GM21717 (cell line): ENCODE results near the gene JAKMIP1.

Source experiments
- ATAC-seq: cut with Tn5 transposase; IDR thresholded peaks from one replicate; pipeline ENCODE4 v1.9.1; 2021; ENCODE audit warnings: mild to moderate bottlenecking, moderate library complexity; ENCODE audit not compliant: unreplicated experiment

The JAKMIP1 gene

DNA sequence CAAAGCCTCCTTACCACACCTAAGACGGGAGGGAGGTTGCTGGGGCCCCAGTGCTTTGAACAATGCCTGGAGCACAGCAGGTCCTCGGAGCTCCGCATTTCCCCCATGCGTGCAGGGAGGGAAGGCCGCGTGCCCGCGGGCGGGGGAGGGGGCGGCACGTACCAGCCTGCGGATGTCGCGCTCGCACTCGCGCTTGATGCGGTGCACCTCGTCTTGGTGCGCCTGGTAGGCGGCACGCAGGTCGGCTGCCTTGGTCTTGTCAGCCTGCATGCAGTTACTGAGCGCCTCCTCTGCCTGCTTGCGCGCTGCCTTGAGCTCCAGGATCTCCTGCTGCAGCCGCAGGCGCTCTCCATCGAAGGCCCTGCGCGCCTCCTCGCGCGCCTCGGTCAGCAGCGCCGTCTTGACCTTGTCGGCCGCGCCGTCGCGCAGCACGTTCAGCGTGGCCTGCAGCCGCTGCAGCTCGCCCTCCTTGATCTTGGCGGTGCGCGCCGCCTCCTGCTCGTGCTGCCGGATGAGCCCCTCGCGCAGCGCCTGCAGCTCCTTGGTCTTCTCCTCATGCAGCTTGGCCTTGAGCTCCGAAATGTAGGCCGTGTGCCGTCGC lies 94.9 kb downstream of the JAKMIP1 start:
- no peak for ATAC-seq

DNA sequence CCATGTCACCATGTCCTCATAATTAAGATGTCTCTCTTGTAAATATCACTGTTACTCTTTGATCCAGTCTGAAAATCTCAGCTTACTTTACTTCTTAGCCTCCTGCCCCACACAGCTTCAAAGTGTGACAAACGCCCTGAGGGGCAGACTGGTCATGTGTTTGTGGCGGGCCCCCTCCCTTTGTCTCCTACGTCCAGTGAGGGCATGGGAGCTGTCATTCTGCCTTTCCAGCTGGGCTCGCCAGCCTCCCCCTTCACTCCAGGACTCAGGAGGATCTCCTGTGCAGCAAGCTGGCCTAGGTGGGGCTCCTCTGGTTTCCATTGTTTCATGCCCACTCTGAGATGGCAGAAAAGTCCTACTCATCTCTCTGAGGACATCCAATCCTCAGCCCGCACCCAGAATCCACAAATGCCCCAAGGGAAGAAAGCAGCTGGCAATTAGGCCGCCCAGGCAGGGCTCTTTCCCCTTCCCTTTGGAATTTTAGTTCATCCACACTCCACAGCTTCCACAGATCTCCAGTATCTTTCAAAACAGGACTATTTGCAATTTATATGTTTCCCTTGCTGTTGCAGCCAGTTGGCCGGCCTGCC lies 95.7 kb downstream of the JAKMIP1 start:
- ATAC-seq: no peak

DNA sequence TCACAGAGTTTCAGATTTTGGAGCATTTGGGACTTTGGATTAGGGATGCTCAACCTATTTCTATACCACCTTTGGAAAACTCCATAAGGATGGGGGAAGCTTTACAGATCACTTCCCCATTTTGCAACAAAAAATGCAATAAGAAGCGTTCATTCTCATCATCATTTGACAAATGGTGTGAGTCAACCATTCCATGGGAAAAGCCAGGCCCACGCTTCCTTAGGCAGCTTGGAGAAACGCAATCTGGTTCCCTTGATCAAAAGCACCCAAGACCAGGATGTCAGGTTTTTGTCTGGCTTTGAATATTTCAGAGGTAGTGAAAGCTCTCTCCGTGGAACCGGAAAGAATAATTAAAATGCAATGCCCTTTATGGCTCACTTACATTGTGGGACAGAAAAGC lies 102.8 kb downstream of the JAKMIP1 start:
- ATAC-seq: no peak

DNA sequence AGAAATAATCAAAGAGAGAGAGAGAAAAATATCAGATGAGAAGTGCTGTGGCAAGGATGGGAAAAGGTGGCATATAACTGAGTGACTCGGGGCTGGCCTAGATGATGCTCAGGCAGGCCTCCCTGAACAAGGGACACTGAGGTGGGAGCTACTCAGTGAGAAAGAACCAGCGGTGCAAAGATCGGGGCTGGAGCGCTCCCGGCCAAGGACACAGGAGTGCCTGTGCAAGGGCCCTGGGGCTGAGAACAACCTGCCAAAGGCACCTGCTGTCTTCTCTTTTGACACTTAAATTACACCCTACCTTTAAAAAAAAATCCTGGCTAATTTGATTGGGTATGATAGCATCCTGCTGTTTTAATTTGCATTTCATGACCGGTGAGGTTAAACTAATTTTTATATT lies 104.5 kb downstream of the JAKMIP1 start:
- ATAC-seq: no peak

DNA sequence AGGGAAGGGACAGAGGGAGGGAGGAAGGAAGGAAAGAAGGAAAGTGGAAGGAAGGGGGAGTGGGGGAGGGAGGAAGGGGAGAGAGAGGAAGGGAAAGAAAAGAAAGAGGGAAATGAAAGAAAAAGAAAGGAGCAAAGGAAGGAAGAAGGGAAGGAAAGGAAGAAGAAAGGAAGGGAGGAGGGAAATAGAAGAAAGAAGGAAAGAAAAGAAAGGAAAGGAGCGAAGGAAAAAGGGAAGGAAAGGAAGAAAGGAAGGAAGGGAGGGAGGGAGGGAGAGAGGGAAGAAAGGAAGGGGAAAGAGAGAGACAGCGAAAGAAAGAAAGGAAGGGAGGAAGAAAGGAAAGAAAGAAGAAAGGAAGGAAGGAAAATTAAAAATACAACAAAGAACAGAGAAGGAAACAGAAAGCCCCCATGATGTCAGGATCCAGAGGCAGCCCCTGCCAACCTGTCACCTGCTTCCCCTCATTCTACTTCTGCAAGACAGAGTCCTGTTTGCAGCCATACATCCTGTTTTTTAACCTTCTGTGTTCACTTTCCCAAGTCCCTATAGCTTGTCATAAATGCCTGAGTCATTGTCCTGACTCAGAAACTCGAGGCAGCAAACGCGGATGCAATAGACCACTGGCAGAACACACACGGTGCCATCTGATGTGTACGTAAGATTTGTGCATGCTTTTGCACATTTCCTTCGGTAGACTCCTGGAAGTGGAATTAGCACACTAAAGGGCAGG lies 105.2 kb downstream of the JAKMIP1 start:
- no peak for ATAC-seq

DNA sequence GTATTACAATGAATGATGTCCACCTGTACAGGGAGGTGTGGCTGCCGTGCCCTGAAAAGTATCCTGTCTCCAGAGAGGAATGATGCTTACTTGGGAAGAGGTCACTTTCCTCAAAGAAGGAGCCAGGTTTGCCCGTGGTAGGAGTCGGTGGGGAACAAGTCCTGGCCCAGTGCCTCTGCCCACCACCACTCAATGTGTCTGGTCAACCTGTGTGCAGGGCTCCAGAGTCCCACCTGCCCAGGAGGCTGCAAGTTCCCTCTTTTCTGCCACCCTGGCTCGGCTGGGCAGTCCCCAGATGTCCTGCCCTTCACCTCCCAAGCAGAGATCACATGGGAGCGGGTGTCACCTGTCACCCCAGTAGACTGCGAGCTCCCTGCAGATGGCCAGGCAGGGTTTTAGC lies 106.7 kb downstream of the JAKMIP1 start:
- no peak for ATAC-seq

DNA sequence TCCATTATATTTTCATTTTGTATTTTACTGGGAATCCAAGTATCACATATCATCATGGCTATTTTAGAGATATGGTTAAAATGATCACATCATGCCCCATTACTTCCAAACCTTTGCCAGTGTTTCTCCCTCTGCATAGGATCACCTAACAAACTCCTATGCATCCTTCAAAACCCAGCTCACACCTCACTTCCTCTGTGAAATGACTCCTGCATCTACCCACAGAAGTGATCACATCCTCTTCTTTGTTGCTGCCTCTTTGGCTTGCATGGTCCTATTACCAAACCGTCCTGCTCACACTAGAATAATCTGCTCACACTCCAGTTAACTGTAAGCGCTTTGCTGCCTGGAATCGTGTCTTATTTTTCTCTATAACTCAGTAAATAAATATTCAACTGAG lies 107.4 kb downstream of the JAKMIP1 start:
- ATAC-seq: no peak

DNA sequence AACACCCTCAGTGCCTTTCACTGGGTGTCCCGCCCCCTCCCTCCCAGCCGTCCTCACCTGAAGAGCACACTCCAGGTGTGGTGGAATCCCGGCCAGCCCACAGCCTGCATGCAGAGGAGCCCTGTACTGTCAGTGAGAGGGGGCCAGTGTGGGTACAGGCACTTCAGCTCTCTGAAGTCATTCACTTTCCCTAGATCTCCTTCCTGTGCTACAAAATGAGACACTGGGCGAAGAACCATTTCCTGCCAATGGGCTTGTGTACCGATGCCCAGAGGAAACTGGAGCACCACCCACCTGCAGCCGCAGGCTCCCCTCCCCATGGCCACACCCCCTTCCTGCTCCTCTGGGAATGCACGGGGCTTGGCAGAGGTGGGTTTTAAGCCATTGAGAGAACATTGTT lies 108.2 kb downstream of the JAKMIP1 start:
- ATAC-seq: no peak

DNA sequence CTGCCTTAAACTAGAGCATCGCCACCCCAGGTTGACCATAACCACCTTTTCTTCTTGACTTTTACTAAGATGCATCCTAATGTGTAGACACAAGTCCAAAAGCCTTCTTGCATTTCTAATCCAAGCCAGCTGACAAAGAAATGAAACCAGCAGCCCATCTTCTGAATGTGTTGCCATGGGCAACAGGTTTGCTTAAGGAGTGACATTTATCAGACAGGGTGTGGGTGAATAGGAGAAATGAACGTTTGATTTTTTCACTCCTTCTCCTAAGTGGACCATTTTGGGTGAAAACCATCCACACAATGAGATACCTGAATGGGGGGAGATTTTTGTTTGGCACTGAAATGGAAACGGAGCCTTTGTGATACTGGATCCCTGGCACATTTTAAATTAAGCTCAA lies 109.4 kb downstream of the JAKMIP1 start:
- ATAC-seq: no peak

DNA sequence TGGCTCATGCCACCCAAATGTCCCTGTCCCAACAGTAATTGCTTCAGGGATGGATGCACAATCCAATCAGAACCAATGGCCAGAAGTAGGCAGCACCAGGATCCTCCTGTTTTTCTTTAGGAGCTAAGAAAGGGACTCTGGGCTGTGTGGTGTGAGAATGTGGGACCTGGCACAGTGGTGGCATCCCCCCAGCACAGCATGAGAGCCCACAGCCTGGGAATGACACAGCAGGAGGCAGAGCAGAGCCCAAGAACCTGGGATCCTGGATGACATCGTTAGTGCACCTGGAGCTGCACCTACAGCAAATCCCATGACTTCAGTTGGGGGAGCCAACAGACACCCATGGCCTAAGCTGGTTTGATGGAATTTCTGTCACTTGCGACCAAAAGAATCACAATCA lies 111.4 kb downstream of the JAKMIP1 start:
- no peak for ATAC-seq

DNA sequence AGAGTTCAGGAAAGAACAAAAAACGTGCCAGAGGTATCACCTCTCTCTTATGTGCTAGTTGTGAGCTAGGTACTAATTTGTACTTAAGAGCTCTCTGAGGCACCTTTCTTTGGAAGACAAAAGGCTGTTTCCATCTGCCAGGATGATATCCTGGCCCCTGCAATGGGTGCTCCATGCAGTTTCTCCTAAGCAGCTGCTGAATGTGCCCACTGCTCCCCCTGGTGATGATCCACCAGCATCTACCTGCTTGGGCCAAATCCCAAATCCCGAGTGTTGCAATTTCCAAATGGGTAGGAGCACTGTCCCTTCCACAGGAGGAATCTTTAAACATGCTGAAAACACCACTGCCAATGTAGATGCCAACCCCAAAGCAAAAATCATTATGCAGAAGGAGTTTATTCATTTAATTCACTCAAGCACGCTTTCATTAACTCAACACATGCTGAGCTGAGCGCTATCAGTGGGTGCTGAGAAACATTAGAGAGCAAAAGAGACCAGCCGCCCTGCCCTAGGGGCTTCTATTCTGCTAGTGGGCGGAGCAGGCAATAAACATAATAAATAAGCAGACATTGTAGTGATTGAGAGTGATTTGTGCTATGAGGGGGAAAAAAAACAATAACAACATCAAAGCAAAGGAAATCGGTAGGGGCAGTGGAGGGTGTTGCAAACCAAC lies 112.5 kb downstream of the JAKMIP1 start:
- no peak for ATAC-seq

DNA sequence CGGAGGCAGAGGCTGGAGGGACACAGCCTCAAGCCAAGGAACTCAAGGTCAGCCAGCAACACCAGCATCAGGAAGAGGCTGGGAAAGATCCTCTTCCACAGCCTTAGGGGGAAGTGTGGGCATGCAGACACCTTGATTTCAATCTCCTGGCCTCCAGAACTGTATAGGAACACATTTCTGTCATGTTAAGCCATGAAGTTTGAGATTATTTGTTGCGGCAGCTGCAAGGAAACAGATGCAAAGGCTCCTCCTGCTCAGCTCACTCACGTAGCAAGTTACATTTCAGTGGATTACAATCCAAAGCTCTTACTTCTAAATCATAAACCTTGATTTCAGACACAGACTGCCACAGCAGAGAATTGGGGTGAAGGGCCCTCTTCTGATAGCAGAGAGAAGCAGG lies 113.5 kb downstream of the JAKMIP1 start:
- no peak for ATAC-seq

DNA sequence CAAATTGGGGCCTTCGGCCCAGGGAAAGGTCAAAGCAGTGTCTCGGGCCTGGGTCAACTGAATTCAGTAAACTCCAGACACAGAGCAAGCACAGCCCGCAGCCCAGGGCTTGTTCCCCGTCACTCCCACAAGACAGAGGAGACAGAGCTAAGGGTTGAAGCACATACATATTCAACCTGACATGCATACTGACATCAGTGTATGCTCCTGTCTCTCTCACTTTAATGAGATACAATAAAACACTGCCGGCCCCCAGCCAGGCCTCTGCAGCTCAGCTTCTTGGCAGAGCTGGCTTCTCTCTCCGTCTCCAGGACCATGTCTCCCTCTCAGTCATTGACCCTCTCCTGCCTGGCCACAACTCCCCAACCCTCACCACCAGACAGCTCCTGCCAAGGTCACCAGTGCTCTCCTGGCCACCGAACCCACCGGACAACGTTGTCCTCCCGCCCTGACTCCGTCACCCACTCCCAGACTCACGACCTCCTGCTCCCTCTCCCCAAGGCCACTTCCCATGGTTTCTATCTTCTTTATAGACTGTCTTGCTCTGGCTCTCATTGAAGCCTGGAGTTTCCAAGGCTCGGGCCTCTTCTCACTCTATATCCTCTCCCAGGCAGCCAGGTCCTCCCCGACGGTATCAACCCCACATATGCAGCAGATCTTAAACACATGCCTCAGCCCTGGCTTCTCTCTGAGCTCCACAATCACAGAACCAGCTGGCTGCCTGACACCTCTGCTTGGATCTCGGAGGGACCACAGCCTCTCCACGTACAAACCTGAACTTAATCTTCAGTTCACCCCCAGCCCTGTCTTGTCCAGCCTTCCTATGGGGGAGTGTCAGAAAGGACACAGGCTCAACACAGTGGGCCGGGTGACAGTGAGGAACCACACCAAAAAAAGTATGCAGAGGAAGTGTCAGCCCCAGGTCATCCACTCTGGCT lies 114.4 kb downstream of the JAKMIP1 start:
- ATAC-seq: no peak

DNA sequence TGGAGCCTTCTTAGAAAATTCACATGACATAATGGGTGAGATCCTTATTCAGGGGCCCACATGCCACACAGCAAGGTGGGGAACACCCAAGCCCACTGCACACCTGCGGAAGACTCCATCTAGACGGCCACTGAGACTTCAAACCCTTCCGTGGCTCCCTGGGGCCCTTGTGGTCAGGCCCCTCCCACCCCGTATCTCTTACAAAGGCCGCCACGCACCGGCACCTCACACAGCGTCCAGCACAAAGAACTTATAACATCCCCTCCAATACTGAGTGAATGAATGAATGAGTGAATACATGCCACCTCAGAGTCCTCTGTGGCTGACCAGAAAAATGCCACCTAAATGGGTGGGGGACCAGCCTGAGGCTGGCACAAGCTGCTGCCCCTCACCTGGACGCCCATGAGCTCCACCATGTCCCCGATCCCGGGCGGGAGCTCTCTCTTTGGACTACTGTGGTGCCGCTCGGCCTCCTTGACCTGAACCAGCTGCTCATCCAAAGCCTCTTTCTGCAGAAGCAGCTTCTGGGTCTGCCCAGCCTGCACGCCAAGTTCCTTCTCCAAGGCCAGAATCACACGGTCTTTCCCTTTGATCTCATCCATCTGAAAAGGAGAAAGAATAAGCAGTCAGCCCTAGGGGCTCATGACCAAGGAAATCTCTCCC lies 115.2 kb downstream of the JAKMIP1 start:
- ATAC-seq: no peak

DNA sequence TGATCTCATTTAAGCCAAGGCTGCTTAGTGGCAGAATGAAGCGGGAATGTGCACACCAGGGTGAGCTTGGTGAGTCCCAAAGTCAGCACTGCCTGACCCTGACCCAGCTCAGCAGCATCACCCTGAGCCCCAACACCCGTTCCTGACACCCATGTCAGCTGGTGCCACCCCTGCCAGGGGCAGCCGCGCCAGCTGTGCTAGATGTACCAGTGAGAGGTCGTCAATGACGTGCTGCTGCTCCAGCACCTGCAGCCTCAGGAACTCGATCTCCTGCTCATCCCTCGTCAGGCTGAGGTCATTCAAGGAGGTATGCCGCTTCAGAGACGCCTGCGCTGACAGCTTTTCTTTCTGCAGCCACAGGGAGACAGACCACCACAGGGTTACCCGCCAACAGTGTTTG lies 120.4 kb downstream of the JAKMIP1 start:
- ATAC-seq: no peak

DNA sequence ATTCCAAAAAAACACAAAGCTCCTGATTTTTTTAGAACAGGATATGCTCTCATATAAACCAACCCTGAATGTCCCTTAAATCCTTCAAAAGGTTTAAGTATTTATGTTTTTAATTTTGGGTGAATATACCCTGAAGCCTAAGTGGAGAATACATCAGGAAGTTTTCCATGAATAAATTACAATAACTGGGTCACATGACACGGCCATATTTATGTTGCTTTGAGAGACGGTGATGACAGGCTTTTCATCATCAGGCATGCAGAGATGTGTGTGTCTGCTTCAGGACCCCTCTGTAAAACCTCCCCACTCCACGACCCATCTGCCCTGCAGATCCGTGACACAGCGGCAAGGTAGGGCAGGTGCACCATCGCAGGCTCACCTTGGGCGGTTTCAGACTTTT lies 121.8 kb downstream of the JAKMIP1 start:
- no peak for ATAC-seq

DNA sequence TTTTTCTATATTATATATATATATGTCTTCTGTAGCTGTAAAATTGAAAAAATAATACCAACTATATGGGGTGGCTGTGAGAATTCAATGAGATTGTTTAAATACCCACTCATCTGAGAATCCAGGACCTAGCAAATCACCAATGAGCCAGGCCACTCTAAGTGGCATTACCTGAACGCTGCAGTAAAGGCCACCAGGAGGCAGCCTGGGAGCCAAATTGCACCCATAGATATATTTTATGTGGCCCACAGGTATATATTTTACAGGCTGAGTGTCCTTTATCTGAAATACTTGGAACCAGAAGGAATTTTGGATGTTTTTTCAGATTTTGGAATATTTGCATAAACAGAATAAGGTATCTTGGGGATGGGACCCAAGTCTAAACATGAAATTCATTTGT lies 124.0 kb downstream of the JAKMIP1 start:
- ATAC-seq: no peak

DNA sequence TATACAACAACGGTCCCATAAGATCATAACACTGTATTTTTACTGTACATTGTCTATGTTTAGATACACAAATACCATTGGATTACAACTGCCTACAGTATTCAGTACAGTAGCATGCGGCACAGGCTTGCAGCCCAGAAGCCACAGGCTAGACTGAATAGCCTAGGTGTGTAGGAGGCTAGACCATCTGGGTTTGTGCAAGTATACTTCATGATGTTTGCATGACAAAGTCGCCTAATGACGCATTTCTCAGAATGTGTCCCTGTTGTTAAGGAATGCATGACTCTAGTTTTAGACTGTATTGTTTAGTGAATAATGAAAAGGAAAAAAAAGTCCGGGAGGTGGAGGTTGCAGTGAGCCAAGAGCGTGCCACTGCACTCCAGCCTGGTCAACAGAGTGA lies 125.6 kb downstream of the JAKMIP1 start:
- ATAC-seq: no peak

DNA sequence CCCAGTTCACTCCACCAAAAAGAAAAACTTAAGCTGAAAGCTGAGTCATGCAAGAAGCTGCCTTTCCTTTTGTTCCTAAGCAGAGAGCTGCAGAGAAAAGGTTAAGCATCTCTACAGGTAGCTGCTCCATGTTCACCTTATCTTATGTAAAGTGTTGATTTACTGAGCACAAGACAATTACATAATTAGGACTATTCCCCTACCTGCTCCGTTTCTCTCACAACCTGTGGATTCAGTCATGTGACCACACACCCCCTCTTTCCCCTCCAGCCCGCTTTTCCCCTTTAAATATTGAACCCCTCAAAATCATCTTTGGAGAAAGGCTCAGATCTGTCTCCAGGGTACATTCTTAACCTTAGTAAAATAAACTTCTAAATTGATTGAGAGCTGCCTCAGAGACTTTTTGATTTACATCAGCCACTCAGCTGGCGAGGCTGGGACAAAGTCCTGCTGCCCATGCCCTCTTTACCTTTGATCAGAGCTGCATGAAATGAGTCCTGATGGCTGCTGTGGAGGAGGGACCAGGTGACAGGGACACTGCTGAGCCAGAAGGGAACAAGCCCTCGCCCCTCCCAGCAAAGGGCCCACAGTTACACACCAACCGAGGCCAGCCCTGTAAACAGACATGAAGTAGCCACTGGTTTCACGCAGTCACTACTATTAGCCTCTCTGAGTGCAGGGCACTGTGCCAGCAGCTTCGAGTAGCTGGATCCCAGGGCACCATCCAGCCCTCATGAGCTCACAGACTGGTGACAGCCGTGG lies 128.2 kb downstream of the JAKMIP1 start:
- ATAC-seq: no peak
